Measurements from ENCODE around the gene FZD10. TPM values are rescaled to one million over a fixed set of nuclear protein-coding genes. Genes with fewer than 3 reads are reported as not detected.

The FZD10 gene
- total RNA-seq, 1 experiment from 2014 or later, result not detected

DNA sequence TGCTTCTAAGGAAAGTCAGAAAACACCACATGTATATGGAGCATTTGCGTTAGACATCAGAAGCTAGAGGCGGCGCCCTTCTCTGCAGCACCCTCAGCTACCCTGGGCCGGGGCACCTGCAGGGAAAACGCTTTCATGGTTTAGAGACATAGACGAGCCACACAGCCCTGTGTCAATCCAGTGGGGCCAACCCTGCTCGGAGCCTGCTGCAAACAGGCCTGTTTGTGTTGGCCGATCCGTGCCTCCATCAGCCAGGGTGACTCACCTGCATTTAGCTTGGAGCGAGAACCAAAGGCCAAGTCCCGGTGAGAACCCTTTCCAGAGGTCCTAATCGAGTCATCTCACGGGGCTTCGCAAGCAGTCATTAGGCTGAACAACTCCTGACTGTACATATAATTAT lies 19.5 kb upstream of the FZD10 start:
- no peak overlapping the region for H3K27ac ChIP-seq (ENCODE audit: low read depth, low read length)
- DNase-seq (ENCODE audit: low read depth, low spot score), result no peak
- BruUV-seq (replicated peaks), result no TSS peak

DNA sequence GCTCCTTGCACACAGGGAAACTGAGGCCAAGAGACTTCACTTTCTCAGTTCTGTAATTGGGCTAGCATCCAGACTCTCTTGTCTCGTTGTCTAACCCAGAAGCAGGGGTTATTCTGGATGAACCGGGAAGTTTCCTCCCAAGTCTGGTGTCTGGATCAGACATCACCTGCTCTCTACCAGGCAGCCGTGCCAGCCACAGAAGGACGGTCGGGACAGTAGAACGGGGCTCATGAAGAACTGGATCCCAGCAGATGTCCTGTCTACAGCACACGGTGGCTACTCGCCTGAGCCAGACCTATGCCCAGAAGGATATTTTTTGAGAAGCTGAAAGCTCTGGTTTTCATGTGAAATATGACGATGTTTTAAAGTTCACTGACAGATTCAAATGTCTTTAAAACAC lies 19.1 kb upstream of the FZD10 start:
- Histone ChIP-seq H3K4me3 (replicated peaks in 1 of 2; ENCODE audit: low read depth in 1 of 2, low read length in 2 of 2) (no peak overlapping the region), H3K4me2 (ENCODE audit: low read length) (no peak overlapping the region), H3K9me2 (ENCODE audit: insufficient read depth) (no peaks in the 10 kb centered on the region), H3K9me3 (ENCODE audit: control insufficient read depth in 1 of 2, insufficient read depth in 1 of 2, low read depth in 1 of 2, low read length in 2 of 2) (peaks cover 0 to 4% of the 10 kb centered on the region in 2 experiments; a peak in 1 of 4 replicates), H3K27me3 (ENCODE audit: insufficient read depth, low read length) (no peaks in the 10 kb centered on the region), H2AFZ (ENCODE audit: low read depth, low read length, poor library complexity, severe bottlenecking) (no peak overlapping the region), H3K9ac (ENCODE audit: low read length) (no peak overlapping the region), H3K27ac (ENCODE audit: low read depth, low read length) (no peak overlapping the region), H3K36me3 (ENCODE audit: control insufficient read depth in 1 of 2, insufficient read depth in 2 of 2, low read length in 2 of 2) (no peaks in the 10 kb centered on the region), H3K79me2 (ENCODE audit: insufficient read depth, low read length) (no peaks in the 10 kb centered on the region), H3K4me1 (ENCODE audit: control insufficient read depth in 1 of 2, insufficient read depth in 2 of 2, low read length in 2 of 2) (no peaks in the 10 kb centered on the region), H4K20me1 (ENCODE audit: insufficient read depth) (no peaks in the 10 kb centered on the region)
- TF ChIP-seq SIN3A (IDR thresholded peaks at IDR 0.05; ENCODE audit: low read depth) (no peak), SP1 (IDR thresholded peaks at IDR 0.05; ENCODE audit: low read depth) (no peak)
- TF ChIP-seq, protein P1, sequence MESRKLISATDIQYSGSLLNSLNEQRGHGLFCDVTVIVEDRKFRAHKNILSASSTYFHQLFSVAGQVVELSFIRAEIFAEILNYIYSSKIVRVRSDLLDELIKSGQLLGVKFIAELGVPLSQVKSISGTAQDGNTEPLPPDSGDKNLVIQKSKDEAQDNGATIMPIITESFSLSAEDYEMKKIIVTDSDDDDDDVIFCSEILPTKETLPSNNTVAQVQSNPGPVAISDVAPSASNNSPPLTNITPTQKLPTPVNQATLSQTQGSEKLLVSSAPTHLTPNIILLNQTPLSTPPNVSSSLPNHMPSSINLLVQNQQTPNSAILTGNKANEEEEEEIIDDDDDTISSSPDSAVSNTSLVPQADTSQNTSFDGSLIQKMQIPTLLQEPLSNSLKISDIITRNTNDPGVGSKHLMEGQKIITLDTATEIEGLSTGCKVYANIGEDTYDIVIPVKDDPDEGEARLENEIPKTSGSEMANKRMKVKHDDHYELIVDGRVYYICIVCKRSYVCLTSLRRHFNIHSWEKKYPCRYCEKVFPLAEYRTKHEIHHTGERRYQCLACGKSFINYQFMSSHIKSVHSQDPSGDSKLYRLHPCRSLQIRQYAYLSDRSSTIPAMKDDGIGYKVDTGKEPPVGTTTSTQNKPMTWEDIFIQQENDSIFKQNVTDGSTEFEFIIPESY (IDR thresholded peaks at IDR 0.05; ENCODE audit: extremely low read depth, insufficient replicate concordance, low read length), result no peak
- TF ChIP-seq, protein P2, sequence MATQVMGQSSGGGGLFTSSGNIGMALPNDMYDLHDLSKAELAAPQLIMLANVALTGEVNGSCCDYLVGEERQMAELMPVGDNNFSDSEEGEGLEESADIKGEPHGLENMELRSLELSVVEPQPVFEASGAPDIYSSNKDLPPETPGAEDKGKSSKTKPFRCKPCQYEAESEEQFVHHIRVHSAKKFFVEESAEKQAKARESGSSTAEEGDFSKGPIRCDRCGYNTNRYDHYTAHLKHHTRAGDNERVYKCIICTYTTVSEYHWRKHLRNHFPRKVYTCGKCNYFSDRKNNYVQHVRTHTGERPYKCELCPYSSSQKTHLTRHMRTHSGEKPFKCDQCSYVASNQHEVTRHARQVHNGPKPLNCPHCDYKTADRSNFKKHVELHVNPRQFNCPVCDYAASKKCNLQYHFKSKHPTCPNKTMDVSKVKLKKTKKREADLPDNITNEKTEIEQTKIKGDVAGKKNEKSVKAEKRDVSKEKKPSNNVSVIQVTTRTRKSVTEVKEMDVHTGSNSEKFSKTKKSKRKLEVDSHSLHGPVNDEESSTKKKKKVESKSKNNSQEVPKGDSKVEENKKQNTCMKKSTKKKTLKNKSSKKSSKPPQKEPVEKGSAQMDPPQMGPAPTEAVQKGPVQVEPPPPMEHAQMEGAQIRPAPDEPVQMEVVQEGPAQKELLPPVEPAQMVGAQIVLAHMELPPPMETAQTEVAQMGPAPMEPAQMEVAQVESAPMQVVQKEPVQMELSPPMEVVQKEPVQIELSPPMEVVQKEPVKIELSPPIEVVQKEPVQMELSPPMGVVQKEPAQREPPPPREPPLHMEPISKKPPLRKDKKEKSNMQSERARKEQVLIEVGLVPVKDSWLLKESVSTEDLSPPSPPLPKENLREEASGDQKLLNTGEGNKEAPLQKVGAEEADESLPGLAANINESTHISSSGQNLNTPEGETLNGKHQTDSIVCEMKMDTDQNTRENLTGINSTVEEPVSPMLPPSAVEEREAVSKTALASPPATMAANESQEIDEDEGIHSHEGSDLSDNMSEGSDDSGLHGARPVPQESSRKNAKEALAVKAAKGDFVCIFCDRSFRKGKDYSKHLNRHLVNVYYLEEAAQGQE (IDR thresholded peaks at IDR 0.05; ENCODE audit: low read depth), result no peak
- intact Hi-C loops (cut with micrococcal nuclease), result no loop called here
- ChIA-PET CTCF (no interaction called here), POLR2A (no interaction called here), RAD21 (ENCODE audit: low non-redundant PET in 1 of 2, low total read pairs in 2 of 2, uncharacterized antibody in 2 of 2, unreplicated experiment in 2 of 2) (no interaction called here)
- BruUV-seq (replicated peaks), result no TSS peak
- no peak for ATAC-seq
- DNase-seq (ENCODE audit: low read depth, low spot score), result no peak

More for the DNA sequence above, 19.5 kb upstream of the FZD10 start:
- no peak for TF ChIP-seq ZNF274 (IDR thresholded peaks at IDR 0.05; ENCODE audit: low read depth, low read length)
- TF ChIP-seq FOSL1 (IDR thresholded peaks at IDR 0.05; ENCODE audit: low read depth), result no peak
- TF ChIP-seq, protein P3, sequence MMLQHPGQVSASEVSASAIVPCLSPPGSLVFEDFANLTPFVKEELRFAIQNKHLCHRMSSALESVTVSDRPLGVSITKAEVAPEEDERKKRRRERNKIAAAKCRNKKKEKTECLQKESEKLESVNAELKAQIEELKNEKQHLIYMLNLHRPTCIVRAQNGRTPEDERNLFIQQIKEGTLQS (IDR thresholded peaks at IDR 0.05), result no peak
- TF ChIP-seq, protein P4, sequence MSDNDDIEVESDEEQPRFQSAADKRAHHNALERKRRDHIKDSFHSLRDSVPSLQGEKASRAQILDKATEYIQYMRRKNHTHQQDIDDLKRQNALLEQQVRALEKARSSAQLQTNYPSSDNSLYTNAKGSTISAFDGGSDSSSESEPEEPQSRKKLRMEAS (IDR thresholded peaks at IDR 0.05), result no peak
- TF ChIP-seq RAD21 (IDR thresholded peaks at IDR 0.05; ENCODE audit: low read depth), result no peak
- Histone ChIP-seq H3K4me3 (replicated peaks in 1 of 2; ENCODE audit: low read depth in 1 of 2, low read length in 2 of 2) (no peak overlapping the region), H4K20me1 (ENCODE audit: insufficient read depth) (no peaks in the 10 kb centered on the region), H3K79me2 (ENCODE audit: insufficient read depth, low read length) (no peaks in the 10 kb centered on the region), H3K27me3 (ENCODE audit: insufficient read depth, low read length) (no peaks in the 10 kb centered on the region), H2AFZ (ENCODE audit: low read depth, low read length, poor library complexity, severe bottlenecking) (no peak overlapping the region), H3K9ac (ENCODE audit: low read length) (no peak overlapping the region), H3K4me2 (ENCODE audit: low read length) (no peak overlapping the region), H3K9me2 (ENCODE audit: insufficient read depth) (no peaks in the 10 kb centered on the region), H3K4me1 (ENCODE audit: control insufficient read depth in 1 of 2, insufficient read depth in 2 of 2, low read length in 2 of 2) (no peaks in the 10 kb centered on the region), H3K9me3 (ENCODE audit: control insufficient read depth in 1 of 2, insufficient read depth in 1 of 2, low read depth in 1 of 2, low read length in 2 of 2) (no peaks in the 10 kb centered on the region; a peak in 1 of 4 replicates), H3K36me3 (ENCODE audit: control insufficient read depth in 1 of 2, insufficient read depth in 2 of 2, low read length in 2 of 2) (no peaks in the 10 kb centered on the region)
- ChIA-PET POLR2A (no interaction called here), CTCF (no interaction called here), RAD21 (ENCODE audit: low non-redundant PET in 1 of 2, low total read pairs in 2 of 2, uncharacterized antibody in 2 of 2, unreplicated experiment in 2 of 2) (no interaction called here)
- no peak for ATAC-seq
- intact Hi-C loops (cut with micrococcal nuclease), result no loop called here

Measured in HCT116 (cell line).